Thoracic aorta (tissue), 2 donors: ENCODE measurements around the gene NR5A1. TPM values are rescaled to one million over a fixed set of nuclear protein-coding genes. Genes with fewer than 3 reads are reported as not detected.

Experiments
- ATAC-seq: fragments of 150-250 bp; one replicate; pipeline ENCODE4 v1.8.0; 2017; ENCODE audit warnings: low read depth; ENCODE audit not compliant: insufficient number of reproducible peaks, low FRiP score
- DNase-seq: peaks from one replicate; pipeline ENCODE4 v3.0.0-alpha.2; 2020; ENCODE audit warnings: low spot score
- H3K27ac ChIP-seq, 2 donors: fragments of 200-600 bp; sonication (generic); 1 replicate in 1 of 2; 2 replicates in 1 of 2; pipeline ENCODE4 v1.5.1; 2016; ENCODE audit warnings: mild to moderate bottlenecking in 2 of 2, moderate library complexity in 2 of 2
- H3K27me3 ChIP-seq: fragments of 200-600 bp; sonication (generic); replicated peaks from 2 replicates; pipeline ENCODE4 v1.6.0; 2016; ENCODE audit warnings: mild to moderate bottlenecking; ENCODE audit not compliant: insufficient read depth
- H3K36me3 ChIP-seq: fragments of 200-600 bp; sonication (generic); one replicate; pipeline ENCODE4 v1.5.1; 2016
- H3K4me1 ChIP-seq, 2 donors: fragments of 200-600 bp; sonication (generic); 1 replicate in 1 of 2; 2 replicates in 1 of 2; pipeline versions ENCODE4 v1.5.1 to v1.6.0; 2016; ENCODE audit warnings: low read depth in 2 of 2, mild to moderate bottlenecking in 1 of 2; ENCODE audit not compliant: control insufficient read depth in 1 of 2
- H3K4me3 ChIP-seq: fragments of 200-600 bp; sonication (generic); 2 replicates; pipeline ENCODE4 v1.5.1; 2016; ENCODE audit warnings: mild to moderate bottlenecking
- H3K9me3 ChIP-seq: fragments of 200-600 bp; sonication (generic); 2 replicates; pipeline ENCODE4 v1.5.1; 2016
- total RNA-seq, 2 donors: library from RNA; depleted of rRNA; stranded (reverse); fragments of >200 nt; gene quantifications; one replicate each; pipeline versions ENCODE4 v1.1.0 to v1.2.3, GENCODE V29; 2016
- TF ChIP-seq, protein P1 (sequence below): fragments of 200-600 bp; sonication (generic); IDR thresholded peaks from one replicate; pipeline ENCODE4 v1.5.1; 2019; ENCODE audit warnings: antibody characterized with exemption

Gene NR5A1
- total RNA-seq, 2 donors from 2014 or later: not detected

DNA sequence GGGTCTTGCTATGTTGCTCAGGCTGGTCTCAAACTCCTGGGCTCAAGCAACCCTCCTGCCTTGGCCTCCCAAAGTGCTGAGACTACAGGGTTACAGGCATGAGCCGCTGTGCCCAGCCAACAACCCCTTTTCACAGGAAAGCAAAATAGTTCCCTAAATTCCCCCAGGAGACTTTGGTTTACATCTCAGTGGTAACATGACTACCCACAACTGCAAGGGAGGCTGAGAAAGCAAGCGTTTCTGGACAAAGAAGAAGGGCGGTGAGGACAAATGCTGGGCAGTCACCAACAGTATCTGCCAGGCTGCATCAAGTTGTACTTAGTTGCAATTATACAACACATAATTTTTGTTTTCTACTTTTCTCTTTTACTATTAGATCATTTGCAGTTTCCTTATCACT is 64.4 kb downstream of the NR5A1 start:
- no peak for DNase-seq
- H3K27me3 ChIP-seq: no peaks in the 10 kb centered on the region
- no peak for ATAC-seq

DNA sequence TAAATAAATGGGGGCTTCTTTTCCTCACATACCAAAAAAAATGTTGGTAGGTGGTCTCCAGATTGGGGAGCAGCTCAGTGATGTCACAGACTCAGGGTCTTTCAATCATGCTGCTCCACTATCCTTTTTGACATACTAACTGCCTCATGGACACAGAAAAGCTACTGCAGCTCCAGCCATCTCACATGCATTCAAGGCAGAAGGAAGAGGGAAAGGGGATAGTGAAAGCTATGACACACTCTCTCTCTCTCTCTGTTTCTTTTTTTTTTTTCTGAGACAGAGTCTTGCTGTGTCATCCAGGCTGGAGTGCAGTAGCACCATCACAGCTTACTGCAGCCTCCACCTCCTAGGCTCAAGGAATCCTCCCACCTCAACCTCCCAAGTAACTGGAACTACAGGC is 64.8 kb downstream of the NR5A1 start:
- H3K27ac ChIP-seq: no peak overlapping the region
- ATAC-seq: no peak
- H3K36me3 ChIP-seq: no peaks in the 10 kb centered on the region
- no peak for DNase-seq
- TF ChIP-seq, protein P1, sequence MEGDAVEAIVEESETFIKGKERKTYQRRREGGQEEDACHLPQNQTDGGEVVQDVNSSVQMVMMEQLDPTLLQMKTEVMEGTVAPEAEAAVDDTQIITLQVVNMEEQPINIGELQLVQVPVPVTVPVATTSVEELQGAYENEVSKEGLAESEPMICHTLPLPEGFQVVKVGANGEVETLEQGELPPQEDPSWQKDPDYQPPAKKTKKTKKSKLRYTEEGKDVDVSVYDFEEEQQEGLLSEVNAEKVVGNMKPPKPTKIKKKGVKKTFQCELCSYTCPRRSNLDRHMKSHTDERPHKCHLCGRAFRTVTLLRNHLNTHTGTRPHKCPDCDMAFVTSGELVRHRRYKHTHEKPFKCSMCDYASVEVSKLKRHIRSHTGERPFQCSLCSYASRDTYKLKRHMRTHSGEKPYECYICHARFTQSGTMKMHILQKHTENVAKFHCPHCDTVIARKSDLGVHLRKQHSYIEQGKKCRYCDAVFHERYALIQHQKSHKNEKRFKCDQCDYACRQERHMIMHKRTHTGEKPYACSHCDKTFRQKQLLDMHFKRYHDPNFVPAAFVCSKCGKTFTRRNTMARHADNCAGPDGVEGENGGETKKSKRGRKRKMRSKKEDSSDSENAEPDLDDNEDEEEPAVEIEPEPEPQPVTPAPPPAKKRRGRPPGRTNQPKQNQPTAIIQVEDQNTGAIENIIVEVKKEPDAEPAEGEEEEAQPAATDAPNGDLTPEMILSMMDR: no peak
- H3K27me3 ChIP-seq: no peaks in the 10 kb centered on the region
- no peaks in the 10 kb centered on the region for H3K4me1 ChIP-seq
- H3K4me3 ChIP-seq: no peak overlapping the region
- H3K9me3 ChIP-seq: no peaks in the 10 kb centered on the region

More for the DNA sequence above, 64.4 kb downstream of the NR5A1 start:
- no peak overlapping the region for H3K4me3 ChIP-seq
- H3K9me3 ChIP-seq: no peaks in the 10 kb centered on the region
- H3K4me1 ChIP-seq: no peaks in the 10 kb centered on the region
- no peak overlapping the region for H3K27ac ChIP-seq
- H3K36me3 ChIP-seq: no peaks in the 10 kb centered on the region
- TF ChIP-seq, protein P1: no peak

DNA sequence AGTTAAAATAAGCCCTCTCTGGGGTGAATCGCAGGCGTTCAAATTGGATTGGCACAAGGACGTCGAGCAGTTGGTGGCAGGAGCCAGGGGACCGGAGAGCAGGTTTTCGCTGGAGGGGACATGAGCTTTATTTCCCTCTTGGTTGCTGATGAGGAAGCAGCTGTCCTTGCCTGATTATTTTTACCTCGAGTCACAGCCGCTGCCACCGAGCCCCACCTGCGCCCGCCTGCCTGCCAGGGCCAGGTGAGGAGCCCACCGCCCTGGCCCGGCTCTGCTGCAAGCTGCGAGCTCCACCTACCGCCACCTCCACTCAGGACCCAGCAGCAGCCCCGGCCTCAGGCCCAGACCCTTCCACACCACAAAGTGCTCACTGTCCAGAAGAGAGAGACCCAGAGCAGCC is 65.9 kb downstream of the NR5A1 start:
- Histone ChIP-seq H3K27ac (no peak overlapping the region), H3K4me3 (no peak overlapping the region), H3K36me3 (no peaks in the 10 kb centered on the region), H3K9me3 (no peaks in the 10 kb centered on the region), H3K27me3 (no peaks in the 10 kb centered on the region), H3K4me1 (no peaks in the 10 kb centered on the region)
- DNase-seq (no peak), ATAC-seq (no peak)
- TF ChIP-seq, protein P1: no peak

DNA sequence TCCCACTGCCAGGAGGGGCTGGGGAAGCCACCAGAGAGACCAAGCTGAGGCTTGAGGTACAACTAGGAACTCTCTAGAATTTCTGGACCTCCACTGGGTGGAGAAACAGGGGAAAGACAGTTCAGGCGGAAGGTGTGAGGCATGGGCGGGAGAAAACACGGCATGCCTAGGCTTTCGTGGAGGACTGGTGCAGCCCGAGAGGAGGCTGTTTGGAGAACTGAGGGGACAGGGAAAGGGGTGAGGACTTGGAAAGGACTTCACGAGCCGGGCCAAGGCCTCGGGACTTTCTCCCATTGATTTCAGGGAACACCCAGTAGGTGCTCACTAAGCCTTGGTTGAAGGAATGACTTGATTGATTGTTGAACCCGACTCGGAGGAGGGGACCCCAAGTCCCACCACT is 66.4 kb downstream of the NR5A1 start:
- Histone ChIP-seq H3K27ac (no peak overlapping the region), H3K9me3 (no peaks in the 10 kb centered on the region), H3K27me3 (no peaks in the 10 kb centered on the region), H3K4me3 (no peak overlapping the region), H3K4me1 (no peaks in the 10 kb centered on the region), H3K36me3 (no peaks in the 10 kb centered on the region)
- ATAC-seq: no peak
- no peak for DNase-seq
- TF ChIP-seq, protein P1: no peak

DNA sequence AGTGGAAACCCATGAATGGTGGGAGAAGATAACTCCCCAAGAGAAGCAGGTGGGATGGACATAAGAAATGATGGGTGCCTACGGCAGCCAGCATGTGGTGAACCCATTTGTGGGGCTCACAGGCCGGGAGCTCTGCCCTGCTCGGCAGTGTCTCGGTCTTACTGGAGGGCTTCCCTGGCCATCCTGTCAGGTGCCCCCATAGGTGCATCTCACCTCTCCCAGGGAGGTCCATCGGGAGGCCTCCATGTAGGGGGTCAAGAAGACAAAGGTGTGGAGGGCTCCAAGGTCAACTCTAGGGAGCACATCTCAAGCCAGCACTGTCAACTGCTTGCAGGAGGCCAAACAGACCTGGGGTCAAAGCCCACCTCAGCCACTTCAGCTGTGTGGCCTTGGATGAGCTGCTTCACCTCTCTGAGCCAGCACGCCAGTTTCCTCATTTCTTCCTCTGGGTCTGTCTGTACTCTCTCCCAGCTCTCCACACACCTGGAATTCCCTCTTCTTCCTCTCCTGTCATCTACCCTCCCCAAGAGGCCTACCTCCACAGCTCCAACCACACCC is 67.4 kb downstream of the NR5A1 start:
- Histone ChIP-seq H3K27me3 (no peaks in the 10 kb centered on the region), H3K4me3 (no peak overlapping the region), H3K4me1 (no peaks in the 10 kb centered on the region), H3K36me3 (no peaks in the 10 kb centered on the region), H3K9me3 (no peaks in the 10 kb centered on the region), H3K27ac (no peak overlapping the region)
- ATAC-seq: no peak
- no peak for DNase-seq
- TF ChIP-seq, protein P1: no peak
